ENCODE data around the gene GLYR1.

The GLYR1 gene

DNA sequence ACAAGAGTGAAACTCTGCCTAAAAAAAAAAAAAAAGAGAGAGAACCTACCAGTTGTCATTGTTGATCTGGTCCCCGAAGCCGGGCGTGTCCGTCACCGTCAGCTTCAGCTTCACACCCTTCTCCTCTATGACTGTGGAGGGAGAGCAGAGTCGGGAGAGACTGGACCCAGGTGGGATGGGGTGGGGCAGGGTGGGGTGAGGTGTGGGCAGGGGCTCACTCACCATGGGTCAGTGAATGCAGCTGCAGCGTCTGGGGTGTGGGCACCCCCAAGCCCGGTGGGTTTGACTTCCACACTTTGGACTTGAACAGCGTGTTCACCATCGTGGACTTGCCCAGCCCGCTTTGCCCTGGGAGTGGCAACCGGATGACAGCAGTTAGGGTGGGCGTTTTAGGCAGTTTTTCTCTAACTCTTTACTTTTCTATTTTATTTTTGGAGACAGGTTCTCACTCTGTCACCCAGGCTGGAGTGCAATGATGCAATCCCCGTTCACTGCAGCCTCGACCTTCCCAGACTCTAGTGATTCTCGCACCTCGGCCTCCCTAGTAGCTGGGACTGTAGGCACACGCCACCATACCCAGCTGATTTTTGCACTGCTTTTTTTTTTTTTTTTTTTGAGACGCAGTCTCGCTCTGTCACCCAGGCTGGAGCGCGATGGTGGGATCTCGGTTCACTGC lies 61.2 kb downstream of the GLYR1 start:
- TF ChIP-seq SIN3A (IDR thresholded peaks at IDR 0.05; ENCODE audit: borderline replicate concordance, insufficient read depth, low read length) (no peak), TAF1 (IDR thresholded peaks at IDR 0.05; ENCODE audit: borderline replicate concordance, insufficient read depth, low read length) (no peak), POLR2AphosphoS5 (IDR thresholded peaks at IDR 0.05; ENCODE audit: low read depth, low read length) (no peak), FOXP2 (optimal IDR thresholded peaks at IDR 0.05; ENCODE audit: borderline replicate concordance, extremely low read depth, extremely low read length, insufficient read depth) (no peak)
- TF ChIP-seq, protein P1, sequence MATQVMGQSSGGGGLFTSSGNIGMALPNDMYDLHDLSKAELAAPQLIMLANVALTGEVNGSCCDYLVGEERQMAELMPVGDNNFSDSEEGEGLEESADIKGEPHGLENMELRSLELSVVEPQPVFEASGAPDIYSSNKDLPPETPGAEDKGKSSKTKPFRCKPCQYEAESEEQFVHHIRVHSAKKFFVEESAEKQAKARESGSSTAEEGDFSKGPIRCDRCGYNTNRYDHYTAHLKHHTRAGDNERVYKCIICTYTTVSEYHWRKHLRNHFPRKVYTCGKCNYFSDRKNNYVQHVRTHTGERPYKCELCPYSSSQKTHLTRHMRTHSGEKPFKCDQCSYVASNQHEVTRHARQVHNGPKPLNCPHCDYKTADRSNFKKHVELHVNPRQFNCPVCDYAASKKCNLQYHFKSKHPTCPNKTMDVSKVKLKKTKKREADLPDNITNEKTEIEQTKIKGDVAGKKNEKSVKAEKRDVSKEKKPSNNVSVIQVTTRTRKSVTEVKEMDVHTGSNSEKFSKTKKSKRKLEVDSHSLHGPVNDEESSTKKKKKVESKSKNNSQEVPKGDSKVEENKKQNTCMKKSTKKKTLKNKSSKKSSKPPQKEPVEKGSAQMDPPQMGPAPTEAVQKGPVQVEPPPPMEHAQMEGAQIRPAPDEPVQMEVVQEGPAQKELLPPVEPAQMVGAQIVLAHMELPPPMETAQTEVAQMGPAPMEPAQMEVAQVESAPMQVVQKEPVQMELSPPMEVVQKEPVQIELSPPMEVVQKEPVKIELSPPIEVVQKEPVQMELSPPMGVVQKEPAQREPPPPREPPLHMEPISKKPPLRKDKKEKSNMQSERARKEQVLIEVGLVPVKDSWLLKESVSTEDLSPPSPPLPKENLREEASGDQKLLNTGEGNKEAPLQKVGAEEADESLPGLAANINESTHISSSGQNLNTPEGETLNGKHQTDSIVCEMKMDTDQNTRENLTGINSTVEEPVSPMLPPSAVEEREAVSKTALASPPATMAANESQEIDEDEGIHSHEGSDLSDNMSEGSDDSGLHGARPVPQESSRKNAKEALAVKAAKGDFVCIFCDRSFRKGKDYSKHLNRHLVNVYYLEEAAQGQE (IDR thresholded peaks at IDR 0.05; ENCODE audit: insufficient read depth in 1 of 2, low read depth in 2 of 2, low read length in 2 of 2): no peak

DNA sequence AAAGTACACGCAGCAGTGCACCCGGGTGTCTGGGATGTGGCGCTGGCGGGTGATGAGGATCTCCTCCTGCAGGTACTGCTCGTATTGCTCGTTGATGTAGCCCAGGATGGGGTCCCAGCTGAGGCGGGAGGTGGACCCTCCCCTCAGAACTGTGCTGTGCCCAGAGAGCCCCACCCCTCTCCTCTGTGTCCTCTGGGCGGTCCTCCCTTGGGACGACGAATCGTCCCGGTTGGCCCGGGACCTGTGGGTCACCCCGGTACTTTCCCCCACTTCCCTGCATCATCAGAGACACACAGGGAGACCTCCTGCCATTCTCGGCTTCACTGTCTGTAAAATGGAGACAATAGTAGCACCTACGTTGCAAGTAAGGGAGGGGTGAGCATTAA lies 63.1 kb downstream of the GLYR1 start:
- no peak for TF ChIP-seq FOXP2 (optimal IDR thresholded peaks at IDR 0.05; ENCODE audit: borderline replicate concordance, extremely low read depth, extremely low read length, insufficient read depth)
- TF ChIP-seq, protein P1 (IDR thresholded peaks at IDR 0.05; ENCODE audit: insufficient read depth in 1 of 2, low read depth in 2 of 2, low read length in 2 of 2): no peak
- TF ChIP-seq POLR2AphosphoS5 (IDR thresholded peaks at IDR 0.05; ENCODE audit: low read depth, low read length): no peak
- TF ChIP-seq SIN3A (IDR thresholded peaks at IDR 0.05; ENCODE audit: borderline replicate concordance, insufficient read depth, low read length): no peak
- TF ChIP-seq TAF1 (IDR thresholded peaks at IDR 0.05; ENCODE audit: borderline replicate concordance, insufficient read depth, low read length): no peak

DNA sequence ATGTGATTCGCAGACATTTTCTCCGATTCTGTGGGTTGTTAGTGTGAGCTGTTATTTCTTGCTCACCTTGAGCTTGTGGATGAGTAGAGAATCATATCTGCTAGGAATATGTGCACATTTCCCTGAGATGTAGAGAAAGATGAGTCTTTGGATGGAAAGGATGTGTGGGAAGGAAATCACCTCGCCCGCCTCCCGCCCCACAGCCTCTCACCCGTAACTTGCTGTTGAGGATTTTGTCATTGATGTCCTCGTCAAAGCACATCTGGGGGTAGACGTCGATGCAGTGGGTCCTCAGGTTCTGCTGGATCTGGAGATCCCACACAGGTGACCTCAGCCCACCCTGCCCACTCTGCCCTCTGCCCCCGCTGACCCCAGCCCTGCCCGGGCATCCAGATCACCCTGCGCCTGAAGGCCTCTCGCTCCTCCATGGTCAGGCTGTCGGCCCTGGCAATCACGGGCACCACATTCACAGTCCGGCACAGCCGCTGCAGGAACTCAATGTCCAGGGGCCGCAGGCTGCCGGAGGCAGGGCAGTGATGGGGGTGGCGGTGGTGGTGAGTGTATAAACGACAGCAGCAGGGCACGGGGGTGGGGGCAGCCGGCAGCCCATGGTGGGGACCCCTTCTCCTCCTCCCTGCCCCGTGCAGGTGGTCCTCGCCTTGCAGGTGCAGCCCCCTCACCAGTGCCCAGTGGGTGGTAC lies 63.7 kb downstream of the GLYR1 start:
- no peak for TF ChIP-seq FOXP2 (optimal IDR thresholded peaks at IDR 0.05; ENCODE audit: borderline replicate concordance, extremely low read depth, extremely low read length, insufficient read depth)
- no peak for TF ChIP-seq POLR2AphosphoS5 (IDR thresholded peaks at IDR 0.05; ENCODE audit: low read depth, low read length)
- no peak for TF ChIP-seq TAF1 (IDR thresholded peaks at IDR 0.05; ENCODE audit: borderline replicate concordance, insufficient read depth, low read length)
- TF ChIP-seq, protein P1 (IDR thresholded peaks at IDR 0.05; ENCODE audit: insufficient read depth in 1 of 2, low read depth in 2 of 2, low read length in 2 of 2): no peak
- no peak for TF ChIP-seq SIN3A (IDR thresholded peaks at IDR 0.05; ENCODE audit: borderline replicate concordance, insufficient read depth, low read length)

DNA sequence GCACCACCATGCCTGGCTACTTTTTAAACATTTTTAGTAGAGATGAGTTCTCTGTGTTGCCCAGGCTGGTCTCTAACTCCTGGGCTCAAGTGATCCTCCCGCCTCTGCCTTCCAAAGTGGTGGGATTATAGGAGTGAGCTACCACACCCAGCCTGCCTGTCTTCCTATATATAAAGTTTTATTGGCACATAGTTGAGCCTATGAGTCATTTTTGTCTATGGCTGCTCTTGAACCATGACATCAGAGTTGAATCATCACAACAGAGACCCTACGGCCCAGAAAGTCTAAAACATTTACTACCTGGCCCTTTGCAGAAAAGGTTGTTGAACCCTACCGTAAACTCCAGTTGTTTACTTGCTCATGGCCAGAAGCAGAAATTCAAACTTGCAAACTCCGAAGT lies 66.9 kb downstream of the GLYR1 start:
- TF ChIP-seq FOXP2 (optimal IDR thresholded peaks at IDR 0.05; ENCODE audit: borderline replicate concordance, extremely low read depth, extremely low read length, insufficient read depth) (no peak), POLR2AphosphoS5 (IDR thresholded peaks at IDR 0.05; ENCODE audit: low read depth, low read length) (no peak), SIN3A (IDR thresholded peaks at IDR 0.05; ENCODE audit: borderline replicate concordance, insufficient read depth, low read length) (no peak), TAF1 (IDR thresholded peaks at IDR 0.05; ENCODE audit: borderline replicate concordance, insufficient read depth, low read length) (no peak)
- TF ChIP-seq, protein P1 (IDR thresholded peaks at IDR 0.05; ENCODE audit: insufficient read depth in 1 of 2, low read depth in 2 of 2, low read length in 2 of 2): no peak
